Breast epithelium (tissue), 4 donors: Measurements from ENCODE around the gene NEFH. TPM values are rescaled to one million over a fixed set of nuclear protein-coding genes. Genes with fewer than 3 reads are reported as not detected.

Experiments
- DNase-seq, 2 donors: peaks; one replicate each; pipeline ENCODE4 v3.0.0-alpha.2; 2019; ENCODE audit warnings: low spot score in 2 of 2
- H3K27ac ChIP-seq, 2 donors: fragments of 200-600 bp; sonication (generic) in 1 of 2; one replicate each; pipeline ENCODE4 v1.5.1; 2016 to 2019; ENCODE audit warnings: mild to moderate bottlenecking in 1 of 2
- H3K27me3 ChIP-seq, 2 donors: fragments of 200-600 bp; sonication (generic) in 1 of 2; one replicate each; pipeline versions ENCODE4 v1.5.1 to v1.6.0; 2017 to 2019; ENCODE audit warnings: control low read depth in 1 of 2, mild to moderate bottlenecking in 1 of 2
- H3K36me3 ChIP-seq: fragments of 200-600 bp; one replicate; pipeline ENCODE4 v1.5.1; 2019
- H3K4me1 ChIP-seq, 2 donors: fragments of 200-600 bp; sonication (generic); one replicate each; pipeline ENCODE4 v1.5.1; 2016 to 2019; ENCODE audit warnings: control low read depth in 1 of 2
- H3K4me3 ChIP-seq, 3 donors: fragments of 200-600 bp; sonication (generic); 1 replicate in 2 of 3; 2 replicates in 1 of 3; pipeline ENCODE4 v1.5.1; 2016 to 2019; ENCODE audit warnings: mild to moderate bottlenecking in 3 of 3, moderate library complexity in 2 of 3
- H3K9me3 ChIP-seq, 2 donors: fragments of 200-600 bp; sonication (generic) in 1 of 2; one replicate each; pipeline ENCODE4 v1.5.1; 2016 to 2019; ENCODE audit warnings: control low read depth in 1 of 2
- CTCF ChIP-seq, 3 donors: fragments of 450-650 bp; IDR thresholded peaks; one replicate each; pipeline ENCODE4 v1.5.1; 2016 to 2017; ENCODE audit warnings: antibody characterized with exemption in 3 of 3, mild to moderate bottlenecking in 3 of 3, moderate library complexity in 3 of 3
- POLR2A ChIP-seq: fragments of 450-650 bp; IDR thresholded peaks from one replicate; pipeline ENCODE4 v1.6.1; 2016; ENCODE audit warnings: antibody characterized with exemption, mild to moderate bottlenecking, moderate library complexity
- POLR2AphosphoS5 ChIP-seq, 3 donors: sonication (generic); formaldehyde crosslinking; IDR thresholded peaks; one replicate each; pipeline ENCODE4 v1.6.1; 2017; ENCODE audit warnings: antibody characterized with exemption in 3 of 3
- intact Hi-C: fragments of 100-400 bp; cut with DNase I; formaldehyde crosslinking; loops from one replicate; pipeline ENCODE4 v1.15.1; 2023; ENCODE audit warnings: low total_unique reads
- total RNA-seq, 3 donors: library from RNA; depleted of rRNA; stranded (reverse); fragments of >200 nt; gene quantifications; one replicate each; pipeline ENCODE4 v1.1.0, GENCODE V29; 2016

NEFH gene
- total RNA-seq, 3 donors from 2014 or later, result 0.29 to 0.33 (median 0.32) TPM

- intact Hi-C loops, result no loop called here
- H3K4me3 ChIP-seq, result no peak overlapping the region
- H3K27ac ChIP-seq, result no peak overlapping the region
- no peaks in the 10 kb centered on the region for H3K9me3 ChIP-seq
- H3K4me1 ChIP-seq, result no peaks in the 10 kb centered on the region
- TF ChIP-seq CTCF (IDR thresholded peaks at IDR 0.05), result no peak
- TF ChIP-seq POLR2A, result no peak
- TF ChIP-seq POLR2AphosphoS5 (IDR thresholded peaks at IDR 0.05), result no peak
- no peaks in the 10 kb centered on the region for H3K36me3 ChIP-seq
- no peak for DNase-seq
- H3K27me3 ChIP-seq, result no peaks in the 10 kb centered on the region
Observed at GRCh38 chr22:29445508-29445907, 34.5 kb upstream of the NEFH start.

- Histone ChIP-seq H3K4me3 (no peak overlapping the region), H3K27me3 (no peaks in the 10 kb centered on the region), H3K27ac (no peak overlapping the region), H3K9me3 (no peaks in the 10 kb centered on the region), H3K36me3 (no peaks in the 10 kb centered on the region), H3K4me1 (no peaks in the 10 kb centered on the region)
- intact Hi-C loops, result no loop called here
- TF ChIP-seq POLR2AphosphoS5 (IDR thresholded peaks at IDR 0.05), result no peak
- TF ChIP-seq POLR2A, result no peak
- TF ChIP-seq CTCF (IDR thresholded peaks at IDR 0.05), result no peak
- DNase-seq, result no peak
Observed at GRCh38 chr22:29447906-29448305, 32.1 kb upstream of the NEFH start.

- TF ChIP-seq CTCF (IDR thresholded peaks at IDR 0.05) (no peak), POLR2AphosphoS5 (IDR thresholded peaks at IDR 0.05) (no peak), POLR2A (no peak)
- H3K27ac ChIP-seq, result no peak overlapping the region
- no peaks in the 10 kb centered on the region for H3K4me1 ChIP-seq
- intact Hi-C loops, result no loop called here
- H3K27me3 ChIP-seq, result no peaks in the 10 kb centered on the region
- no peaks in the 10 kb centered on the region for H3K36me3 ChIP-seq
- H3K9me3 ChIP-seq, result no peaks in the 10 kb centered on the region
- H3K4me3 ChIP-seq, result no peak overlapping the region
- DNase-seq, result no peak
Observed at GRCh38 chr22:29449296-29449875, 30.6 kb upstream of the NEFH start.

GRCh38 chr22:29450222-29450621, 29.8 kb upstream of the NEFH start:
- Histone ChIP-seq H3K9me3 (no peaks in the 10 kb centered on the region), H3K4me3 (no peak overlapping the region), H3K4me1 (no peaks in the 10 kb centered on the region), H3K27me3 (no peaks in the 10 kb centered on the region), H3K27ac (no peak overlapping the region), H3K36me3 (no peaks in the 10 kb centered on the region)
- DNase-seq, result no peak
- intact Hi-C loops, result no loop called here
- no peak for TF ChIP-seq CTCF (IDR thresholded peaks at IDR 0.05)
- TF ChIP-seq POLR2AphosphoS5 (IDR thresholded peaks at IDR 0.05), result no peak
- no peak for TF ChIP-seq POLR2A

- no peak overlapping the region for H3K27ac ChIP-seq
- no peaks in the 10 kb centered on the region for H3K36me3 ChIP-seq
- H3K9me3 ChIP-seq, result no peaks in the 10 kb centered on the region
- no peaks in the 10 kb centered on the region for H3K4me1 ChIP-seq
- no peaks in the 10 kb centered on the region for H3K27me3 ChIP-seq
- no peak overlapping the region for H3K4me3 ChIP-seq
- TF ChIP-seq POLR2A (no peak), POLR2AphosphoS5 (IDR thresholded peaks at IDR 0.05) (no peak), CTCF (IDR thresholded peaks at IDR 0.05) (no peak)
- no peak for DNase-seq
- intact Hi-C loops, result no loop called here
Observed at GRCh38 chr22:29451863-29452262, 28.2 kb upstream of the NEFH start.
